Measurements from ENCODE around the gene ANKS1B.

The ANKS1B gene

GRCh38 chr12:99097171-99097570 lies 887.6 kb downstream of the ANKS1B start:
- DNase-seq: no peak

GRCh38 chr12:99093166-99093565 lies 891.6 kb downstream of the ANKS1B start:
- no peak for DNase-seq

GRCh38 chr12:99092100-99092851 lies 892.5 kb downstream of the ANKS1B start:
- no peak for DNase-seq

DNA sequence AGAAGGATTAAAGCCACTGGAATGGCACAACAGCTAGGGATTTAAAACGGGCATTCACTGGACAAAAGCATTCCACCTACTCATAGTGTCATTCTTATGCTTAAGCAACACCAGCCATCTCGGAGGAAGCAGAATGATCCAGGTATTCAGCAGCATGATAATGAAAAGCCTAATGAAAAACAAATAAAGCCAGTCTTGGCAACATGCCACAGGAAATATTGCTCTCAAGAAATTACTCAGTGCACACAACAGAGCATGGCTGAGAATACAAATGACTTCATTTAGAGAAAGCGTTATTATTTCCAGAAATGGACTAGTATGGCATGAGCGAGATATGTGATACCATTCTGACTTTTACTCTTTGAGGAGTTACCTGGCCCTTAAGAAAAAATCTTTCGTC lies 897.5 kb downstream of the ANKS1B start:
- peak in 1 of 2 experiments; percentile 4 for DNase-seq

DNA sequence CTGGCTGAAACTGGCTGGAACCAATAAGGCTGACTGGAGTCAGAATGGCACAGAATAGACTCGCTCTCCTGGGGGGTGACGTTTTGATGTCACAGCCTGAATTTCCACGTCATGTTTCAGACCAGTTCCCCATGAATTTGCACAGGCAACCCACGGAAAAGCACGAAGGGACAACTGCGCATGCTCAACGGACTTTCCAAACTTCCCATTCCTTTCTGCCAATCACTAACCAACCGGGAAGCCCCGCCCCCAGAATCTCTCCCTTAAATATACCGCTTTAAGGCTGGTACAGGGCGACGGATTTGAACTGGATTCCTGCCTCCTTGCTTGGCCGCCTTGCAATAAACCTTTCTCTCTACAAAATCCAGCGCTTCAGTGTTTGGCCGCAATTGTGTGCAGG lies 904.9 kb downstream of the ANKS1B start:
- no peak for DNase-seq

DNA sequence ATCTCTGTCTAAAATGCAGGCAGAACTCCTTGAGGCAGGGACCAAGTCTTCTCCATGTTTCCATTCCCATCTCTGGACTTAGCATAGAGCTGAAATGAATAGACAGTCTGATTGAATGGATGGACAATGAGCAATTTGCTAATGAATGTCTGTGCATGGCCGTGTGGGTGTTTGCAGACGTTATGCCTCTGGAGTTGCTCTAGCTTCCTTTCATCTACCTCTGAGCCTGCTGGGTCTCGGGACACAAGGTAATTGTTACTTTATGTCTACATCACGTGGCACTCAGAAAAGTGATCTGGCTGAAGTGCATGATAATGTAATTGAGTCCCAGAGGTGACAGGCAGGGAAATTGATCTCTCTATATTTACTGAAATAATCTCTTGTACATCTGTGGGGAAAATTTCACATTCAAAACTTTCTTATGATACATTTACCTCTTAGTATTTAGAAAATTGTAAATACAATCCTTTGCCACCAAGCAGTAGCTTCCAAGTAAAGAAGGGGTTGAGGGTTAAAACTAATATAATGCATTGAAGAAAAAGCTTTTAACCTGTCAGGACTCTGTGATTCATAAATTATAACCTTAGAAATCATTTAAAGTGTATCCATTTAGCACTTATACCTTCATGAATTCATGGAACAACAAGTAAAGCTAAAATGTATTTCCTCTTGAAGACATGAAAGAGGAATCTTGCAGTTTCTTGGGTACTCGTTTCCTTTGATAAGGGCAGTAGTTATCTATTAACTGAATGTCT lies 915.6 kb downstream of the ANKS1B start:
- DNase-seq: peak in 1 of 2 experiments; percentile 54

DNA sequence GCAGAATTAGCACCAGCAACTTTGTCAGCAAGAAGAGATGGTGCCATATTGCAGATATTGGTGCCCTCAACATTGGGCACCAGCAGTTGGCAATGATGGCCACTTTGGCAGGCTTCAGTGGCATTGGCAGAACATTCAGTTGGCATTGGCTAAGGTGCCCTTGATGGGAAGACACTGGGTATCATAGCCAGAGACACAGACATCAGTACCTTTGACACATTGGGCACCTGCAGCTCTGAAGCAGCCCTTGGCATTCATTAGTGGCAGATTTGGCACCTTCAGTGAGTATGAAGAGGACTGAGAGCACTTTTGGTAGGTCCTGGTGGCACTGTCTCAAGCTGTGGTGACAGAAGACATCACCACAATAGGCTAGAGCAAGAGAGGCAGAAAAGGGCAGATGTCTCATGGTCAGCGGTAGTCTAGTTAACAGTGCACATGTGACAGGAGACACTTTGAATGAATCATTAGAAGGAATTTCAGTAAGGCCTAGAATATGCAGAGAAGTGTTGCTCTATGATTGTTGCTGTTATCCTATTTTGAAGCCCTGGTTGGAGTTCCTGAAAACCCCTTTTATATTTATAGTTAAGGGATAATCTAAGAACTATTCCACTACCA lies 917.5 kb downstream of the ANKS1B start:
- DNase-seq: no peak

GRCh38 chr12:99066726-99067125 lies 918.0 kb downstream of the ANKS1B start:
- no peak for DNase-seq

GRCh38 chr12:99063182-99063581 lies 921.6 kb downstream of the ANKS1B start:
- no peak for DNase-seq

DNA sequence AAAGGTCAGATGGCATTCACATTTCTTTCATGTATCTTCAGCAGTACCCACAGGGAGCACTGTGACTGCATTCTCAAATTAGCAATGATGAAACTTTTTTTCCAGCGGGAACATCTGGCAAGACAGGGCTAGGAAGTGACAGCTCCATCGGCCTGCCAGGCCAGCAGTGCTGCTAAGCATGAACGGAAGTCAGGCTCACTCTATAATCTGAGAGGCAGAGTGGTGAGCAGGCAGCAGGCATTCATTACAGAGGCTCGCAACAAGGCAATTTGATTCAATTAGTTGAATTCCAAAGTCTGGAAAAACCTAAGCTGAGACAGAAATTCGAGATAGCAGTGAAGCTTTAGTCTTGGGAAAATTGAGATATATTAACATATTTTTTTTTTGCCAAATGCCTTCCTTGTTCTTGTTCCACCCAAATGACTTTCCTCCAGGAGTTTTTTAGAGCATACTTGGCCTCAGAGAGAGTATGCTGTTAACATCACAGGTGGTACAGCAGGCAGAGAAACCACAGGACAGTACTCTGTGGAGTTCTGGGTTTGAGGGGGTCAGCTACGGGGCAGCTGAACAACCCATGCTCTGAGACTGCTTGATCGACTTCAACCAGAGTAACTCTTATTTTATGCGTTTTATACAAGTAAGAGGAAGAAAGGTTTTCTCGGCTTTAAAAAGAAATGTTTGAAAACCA lies 924.8 kb downstream of the ANKS1B start:
- DNase-seq: no peak

- no peak for DNase-seq
These were observed 927.1 kb downstream of the ANKS1B start for GRCh38 chr12:99057670-99058069.

- DNase-seq: no peak
These were observed 928.5 kb downstream of the ANKS1B start for GRCh38 chr12:99056186-99056585.

- DNase-seq: no peak
These were observed 929.4 kb downstream of the ANKS1B start for GRCh38 chr12:99055299-99055698.

DNA sequence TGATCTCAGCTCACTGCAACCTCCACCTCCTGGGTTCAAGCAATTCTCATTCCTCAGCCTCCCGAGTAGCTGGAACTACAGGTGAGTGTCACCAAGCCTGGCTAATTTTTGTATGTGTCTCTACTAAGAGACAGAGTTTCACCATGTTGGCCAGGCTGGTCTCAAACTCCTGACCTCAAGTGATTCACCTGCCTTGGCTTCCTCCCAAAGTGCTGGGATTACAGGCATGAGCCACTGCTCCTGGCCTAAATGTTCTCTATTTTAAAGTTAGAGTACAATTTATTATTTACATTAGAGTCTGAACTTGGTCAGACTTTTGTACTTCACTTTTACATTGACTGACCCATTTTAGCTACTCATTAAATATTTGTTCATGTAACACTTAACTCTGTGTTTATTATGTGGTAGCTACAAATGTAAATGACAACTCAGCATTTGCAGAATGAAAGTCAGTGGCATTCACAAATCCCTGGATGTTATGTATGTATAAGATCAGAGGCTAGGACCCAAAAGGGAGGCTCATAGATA lies 930.1 kb downstream of the ANKS1B start:
- no peak for DNase-seq

GRCh38 chr12:99053616-99054362 lies 930.9 kb downstream of the ANKS1B start:
- DNase-seq: no peak

DNA sequence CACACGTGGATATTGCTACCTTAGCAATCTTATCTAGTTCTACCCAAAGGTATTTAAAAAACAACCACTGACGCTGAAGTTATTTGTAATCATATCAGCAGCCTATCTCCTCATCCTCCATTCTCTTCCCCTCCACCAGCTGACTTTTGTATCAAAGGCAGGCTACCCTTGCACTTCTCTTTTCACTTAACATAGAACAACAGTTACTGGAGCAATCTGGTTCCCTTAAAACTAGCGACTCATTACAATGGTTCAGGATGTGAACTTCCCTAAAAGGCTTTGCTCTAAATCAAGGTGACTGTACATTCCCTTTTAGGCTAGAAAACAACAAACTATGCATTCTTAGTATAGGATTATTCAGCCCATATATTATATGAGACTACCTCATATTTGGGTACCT lies 935.0 kb downstream of the ANKS1B start:
- DNase-seq: no peak

DNA sequence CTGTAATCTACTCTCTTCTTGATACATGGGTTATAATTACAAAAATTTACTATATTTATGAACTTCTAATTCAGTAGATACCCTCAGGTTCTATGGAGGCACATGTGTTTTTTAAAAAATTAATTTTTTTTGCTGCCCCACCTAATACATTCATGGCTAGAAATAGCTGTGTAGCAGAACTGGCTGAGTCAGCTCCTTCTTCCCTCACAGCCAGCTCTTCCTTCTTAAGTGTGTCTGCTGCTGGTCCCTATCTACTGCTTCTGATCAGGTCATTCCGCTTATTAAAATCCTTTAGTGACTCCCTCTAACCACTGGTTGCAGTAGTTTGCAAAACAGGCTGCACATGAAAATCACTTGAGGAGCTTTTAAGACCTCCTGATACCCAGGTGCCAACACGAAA lies 939.6 kb downstream of the ANKS1B start:
- no peak for DNase-seq

GRCh38 chr12:99043319-99043914 lies 941.3 kb downstream of the ANKS1B start:
- peak; percentile 41 to 61 for DNase-seq

DNA sequence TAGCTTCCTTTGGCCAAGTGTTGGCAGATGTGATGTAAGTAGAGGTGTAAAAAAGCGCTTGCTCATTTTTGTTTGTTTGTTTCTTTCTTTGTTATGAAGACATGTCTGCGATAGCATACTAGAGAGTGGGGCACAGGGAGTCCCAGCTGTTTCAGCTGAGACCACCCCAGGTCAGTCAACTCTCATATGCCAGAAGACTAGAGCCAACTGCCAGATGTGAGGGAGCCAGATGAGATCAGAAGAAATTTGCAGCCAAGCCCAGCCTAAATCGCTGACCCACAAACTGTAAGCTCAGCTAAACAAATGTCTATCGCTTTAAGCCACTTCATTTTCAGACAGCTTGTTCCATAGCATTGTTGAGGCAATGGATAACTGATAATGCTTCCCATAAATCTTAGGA lies 942.5 kb downstream of the ANKS1B start:
- DNase-seq: no peak

GRCh38 chr12:99039367-99040120 lies 945.2 kb downstream of the ANKS1B start:
- no peak for DNase-seq

DNA sequence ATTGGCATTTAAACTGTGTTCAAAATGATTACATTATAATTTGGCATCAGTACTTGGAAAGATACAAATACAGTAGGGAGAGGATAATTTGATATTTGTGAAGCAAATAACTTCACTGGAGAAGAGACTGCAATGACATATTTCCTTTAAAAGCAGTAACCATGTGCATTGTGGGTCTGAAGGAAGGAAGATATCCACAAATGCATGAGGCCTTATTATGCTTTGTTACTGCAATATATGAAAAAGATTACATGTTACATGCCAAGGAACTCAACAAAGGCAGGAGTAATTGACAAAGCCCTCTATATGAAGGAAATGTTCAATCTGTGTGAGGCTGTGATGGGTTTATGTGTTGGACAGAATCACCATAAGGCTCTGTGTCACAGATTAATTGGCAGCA lies 948.2 kb downstream of the ANKS1B start:
- no peak for DNase-seq
